ENCODE measurements around the gene IFNK. TPM values are rescaled to one million over a fixed set of nuclear protein-coding genes. Genes with fewer than 3 reads are reported as not detected.
"Not testable (repeated sequence)": the region's sequence is repeated elsewhere in the genome, so short reads cannot be mapped to it uniquely, and the experiment has no call there.

IFNK gene
- total and polyA plus RNA-seq, 10 donors: not detected

- TF ChIP-seq, protein P1, sequence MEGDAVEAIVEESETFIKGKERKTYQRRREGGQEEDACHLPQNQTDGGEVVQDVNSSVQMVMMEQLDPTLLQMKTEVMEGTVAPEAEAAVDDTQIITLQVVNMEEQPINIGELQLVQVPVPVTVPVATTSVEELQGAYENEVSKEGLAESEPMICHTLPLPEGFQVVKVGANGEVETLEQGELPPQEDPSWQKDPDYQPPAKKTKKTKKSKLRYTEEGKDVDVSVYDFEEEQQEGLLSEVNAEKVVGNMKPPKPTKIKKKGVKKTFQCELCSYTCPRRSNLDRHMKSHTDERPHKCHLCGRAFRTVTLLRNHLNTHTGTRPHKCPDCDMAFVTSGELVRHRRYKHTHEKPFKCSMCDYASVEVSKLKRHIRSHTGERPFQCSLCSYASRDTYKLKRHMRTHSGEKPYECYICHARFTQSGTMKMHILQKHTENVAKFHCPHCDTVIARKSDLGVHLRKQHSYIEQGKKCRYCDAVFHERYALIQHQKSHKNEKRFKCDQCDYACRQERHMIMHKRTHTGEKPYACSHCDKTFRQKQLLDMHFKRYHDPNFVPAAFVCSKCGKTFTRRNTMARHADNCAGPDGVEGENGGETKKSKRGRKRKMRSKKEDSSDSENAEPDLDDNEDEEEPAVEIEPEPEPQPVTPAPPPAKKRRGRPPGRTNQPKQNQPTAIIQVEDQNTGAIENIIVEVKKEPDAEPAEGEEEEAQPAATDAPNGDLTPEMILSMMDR (IDR thresholded peaks at IDR 0.05 in 8 of 11, conservative IDR thresholded peaks at IDR 0.05 in 3 of 11): no peak
- no peak for TF ChIP-seq POLR2AphosphoS5 (IDR thresholded peaks at IDR 0.05)
- TF ChIP-seq POLR2A (IDR thresholded peaks at IDR 0.05): no peak
- Histone ChIP-seq H3K9me3 (peaks cover 0 to 12% (median 9%) of the 10 kb centered on the region in 8 donors), H3K27ac (peak overlapping the region in 1 of 8 donors; percentile 10), H3K4me3 (no peak overlapping the region), H3K36me3 (no peaks in the 10 kb centered on the region), H3K27me3 (replicated peaks in 1 of 7) (no peaks in the 10 kb centered on the region), H3K4me1 (peaks cover 0 to 69% (median 37%) of the 10 kb centered on the region in 6 donors)
- intact Hi-C loops (cut with DNase I; ENCODE audit: low total_unique reads): no loop called here
- WGBS, 5 donors: 64 to 83% (median 68%) methylated on average over 3 of the region's 3 CpGs
- DNase-seq: no peak
These were observed 28.5 kb upstream of the IFNK start for GRCh38 chr9:27495480-27496134.

- H3K9me3 ChIP-seq: peaks cover 0 to 14% (median 9%) of the 10 kb centered on the region in 8 donors
- TF ChIP-seq, protein P1 (IDR thresholded peaks at IDR 0.05 in 8 of 11, conservative IDR thresholded peaks at IDR 0.05 in 3 of 11): no peak
- TF ChIP-seq POLR2AphosphoS5 (IDR thresholded peaks at IDR 0.05) (no peak), POLR2A (IDR thresholded peaks at IDR 0.05) (no peak)
- no peaks in the 10 kb centered on the region for H3K36me3 ChIP-seq
- no peaks in the 10 kb centered on the region for H3K27me3 ChIP-seq (replicated peaks in 1 of 7)
- intact Hi-C loops (cut with DNase I; ENCODE audit: low total_unique reads): no loop called here
- peaks cover 0 to 64% (median 32%) of the 10 kb centered on the region in 6 donors for H3K4me1 ChIP-seq
- WGBS, 5 donors: 66 to 79% (median 71%) methylated on average over 3 of the region's 3 CpGs
- DNase-seq: no peak
- no peak overlapping the region for H3K4me3 ChIP-seq
- H3K27ac ChIP-seq: peak overlapping the region in 2 of 8 donors; percentile 10 to 17
These were observed 28.0 kb upstream of the IFNK start for GRCh38 chr9:27496135-27496504.

DNA sequence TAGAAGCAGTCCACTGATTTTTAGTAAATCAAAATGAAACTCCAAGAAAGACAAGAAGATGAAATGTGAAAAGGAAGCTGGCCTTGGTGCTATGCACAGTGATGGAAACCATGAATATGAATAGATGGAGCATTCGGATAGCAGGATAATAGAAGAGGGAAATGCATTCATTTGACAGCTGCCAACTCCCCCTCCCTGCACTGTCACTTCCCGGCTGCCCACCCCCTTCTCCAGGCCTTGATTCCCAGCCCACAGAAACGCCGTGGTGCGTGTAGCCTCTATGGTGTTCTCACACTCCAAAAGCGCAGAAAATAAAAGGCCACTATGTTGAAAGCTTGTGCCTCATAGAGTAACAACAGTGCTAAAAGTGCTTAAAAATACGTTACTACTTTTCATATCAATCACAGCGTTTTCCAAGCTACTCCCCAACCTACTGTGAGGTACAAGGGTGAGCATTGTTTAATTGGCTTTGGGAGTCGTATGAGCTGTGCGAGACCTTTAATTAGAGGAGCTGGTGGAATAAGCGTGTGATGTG lies 26.1 kb upstream of the IFNK start:
- no peaks in the 10 kb centered on the region for H3K27me3 ChIP-seq (replicated peaks in 1 of 7)
- H3K9me3 ChIP-seq: peaks cover 0 to 16% (median 9%) of the 10 kb centered on the region in 8 donors
- H3K36me3 ChIP-seq: no peaks in the 10 kb centered on the region
- H3K27ac ChIP-seq: peak overlapping the region in 6 of 8 donors; percentile 6 to 72 (median 59)
- intact Hi-C loops (cut with DNase I; ENCODE audit: low total_unique reads): no loop called here
- H3K4me3 ChIP-seq: peak overlapping the region in 2 of 8 donors; percentile 8 to 37
- 74 to 86% (median 78%) methylated on average over 11 of the region's 11 CpGs for WGBS, 5 donors
- TF ChIP-seq, protein P1 (IDR thresholded peaks at IDR 0.05 in 8 of 11, conservative IDR thresholded peaks at IDR 0.05 in 3 of 11): no peak
- TF ChIP-seq POLR2A (IDR thresholded peaks at IDR 0.05): no peak
- TF ChIP-seq POLR2AphosphoS5 (IDR thresholded peaks at IDR 0.05): no peak
- no peak for DNase-seq
- peaks cover 0 to 59% (median 31%) of the 10 kb centered on the region in 6 donors for H3K4me1 ChIP-seq

DNA sequence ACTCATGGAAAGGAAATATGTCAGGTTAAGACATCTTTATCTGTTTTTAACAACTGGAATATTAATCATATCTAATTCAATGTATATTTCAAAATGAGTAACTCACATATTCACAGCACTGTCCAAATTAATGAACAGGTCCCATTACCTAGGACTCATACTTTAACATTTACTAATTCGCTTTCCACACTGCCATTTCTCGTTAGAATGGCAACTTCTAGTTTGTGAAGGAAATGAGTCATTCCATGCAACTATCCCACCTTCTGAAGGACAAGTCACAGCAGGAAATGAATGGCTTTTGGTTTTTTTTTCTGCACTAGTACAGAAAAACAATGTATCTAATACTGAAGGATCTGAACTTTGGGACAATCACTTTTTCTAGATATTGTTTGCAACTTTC lies 24.6 kb upstream of the IFNK start:
- intact Hi-C loops (cut with DNase I; ENCODE audit: low total_unique reads): no loop called here
- no peak for DNase-seq
- H3K36me3 ChIP-seq: no peaks in the 10 kb centered on the region
- no peak overlapping the region for H3K4me3 ChIP-seq
- no peaks in the 10 kb centered on the region for H3K27me3 ChIP-seq (replicated peaks in 1 of 7)
- peak overlapping the region; percentile 8 to 72 (median 54) for H3K27ac ChIP-seq
- 14 to 44% (median 28%) methylated on average over 2 of the region's 2 CpGs for WGBS, 5 donors
- TF ChIP-seq POLR2AphosphoS5 (IDR thresholded peaks at IDR 0.05) (no peak), POLR2A (IDR thresholded peaks at IDR 0.05) (no peak)
- TF ChIP-seq, protein P1 (IDR thresholded peaks at IDR 0.05 in 8 of 11, conservative IDR thresholded peaks at IDR 0.05 in 3 of 11): no peak
- H3K4me1 ChIP-seq: peaks cover 0 to 59% (median 31%) of the 10 kb centered on the region in 6 donors
- peaks cover 0 to 9% (median 2%) of the 10 kb centered on the region in 8 donors for H3K9me3 ChIP-seq

GRCh38 chr9:27500902-27501301 lies 23.2 kb upstream of the IFNK start:
- WGBS, 5 donors: 73 to 86% (median 77%) methylated on average over 3 of the region's 3 CpGs
- intact Hi-C loops (cut with DNase I; ENCODE audit: low total_unique reads); H3K36me3 ChIP-seq; DNase-seq; H3K27me3 ChIP-seq (replicated peaks in 1 of 7); H3K9me3 ChIP-seq; H3K4me3 ChIP-seq: not testable (repeated sequence)
- Histone ChIP-seq H3K27ac (peak overlapping the region in 1 of 8 donors; percentile 53), H3K4me1 (peaks cover 0 to 52% (median 28%) of the 10 kb centered on the region in 6 donors)

Measured in spleen (tissue), 11 donors.